NCI-H524 (cell line): ENCODE data around the gene PYURF.

Experiments used
- DNase-seq, 2 experiments: peaks; one replicate each; lab custom pipeline; 2025; lab: John Stamatoyannopoulos, UW

The PYURF gene

DNA sequence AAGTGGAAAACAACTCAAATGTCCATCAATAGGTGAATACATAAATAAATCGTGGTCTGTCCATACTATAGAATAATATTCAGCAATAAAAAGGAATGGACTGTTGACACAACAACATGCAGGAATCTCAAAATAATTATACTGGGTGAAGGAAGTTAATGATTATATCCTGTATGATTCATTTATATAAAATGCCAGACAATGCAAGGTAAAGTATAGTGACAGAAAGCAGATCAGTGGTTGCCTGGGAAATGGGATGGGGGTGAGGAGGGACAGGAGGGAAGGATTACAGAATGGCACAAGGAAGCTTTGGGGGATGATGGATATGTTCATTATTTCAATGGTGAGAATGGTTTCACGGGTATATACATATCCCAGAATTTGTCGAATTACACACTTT lies 12.3 kb downstream of the PYURF start:
- no peak for DNase-seq

DNA sequence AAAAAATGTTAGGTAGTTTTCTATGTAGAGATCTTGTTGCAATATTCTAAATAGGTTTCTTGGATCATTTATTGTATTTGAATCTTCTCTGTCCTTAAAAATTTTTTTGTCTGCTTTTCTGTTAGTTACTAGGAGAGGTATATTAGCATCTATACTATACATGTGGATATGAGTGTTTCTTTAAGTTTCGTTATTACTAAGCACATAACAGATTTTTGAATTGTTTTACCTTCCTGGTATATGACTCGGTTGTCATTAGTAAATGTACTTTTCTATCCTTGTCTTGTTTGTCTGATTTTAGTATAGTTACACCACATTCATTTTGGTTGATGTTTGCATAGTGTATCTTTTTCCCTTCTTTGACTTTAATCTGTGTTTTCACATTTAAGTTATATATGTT lies 20.2 kb downstream of the PYURF start:
- DNase-seq: no peak

DNA sequence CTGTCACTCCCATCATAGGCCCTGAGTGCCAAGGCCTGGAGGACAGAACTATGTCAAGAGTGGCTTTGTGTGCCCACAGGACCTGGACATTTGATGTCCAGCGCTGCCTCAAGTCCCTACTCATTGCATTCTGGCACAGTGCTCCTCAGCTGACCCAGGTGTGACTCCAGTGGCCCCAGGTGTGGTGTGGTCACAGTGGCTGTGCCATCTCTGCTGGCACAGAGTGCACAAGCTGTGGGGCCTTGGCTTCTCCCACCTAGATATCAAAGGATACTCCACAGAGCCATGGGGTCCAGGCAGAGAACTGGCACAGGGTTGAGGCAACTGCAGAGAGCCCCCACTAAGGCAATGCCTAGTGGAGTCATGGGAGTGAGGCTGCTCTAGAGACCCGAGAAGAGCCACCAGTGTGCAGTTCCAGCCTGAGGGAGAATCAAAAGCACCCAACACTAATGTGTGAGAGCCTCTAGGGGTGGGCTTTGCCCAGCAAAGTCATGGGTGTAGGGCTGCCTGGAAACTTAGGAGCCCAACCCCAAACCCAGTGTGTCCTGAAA lies 25.6 kb downstream of the PYURF start:
- DNase-seq: no peak

DNA sequence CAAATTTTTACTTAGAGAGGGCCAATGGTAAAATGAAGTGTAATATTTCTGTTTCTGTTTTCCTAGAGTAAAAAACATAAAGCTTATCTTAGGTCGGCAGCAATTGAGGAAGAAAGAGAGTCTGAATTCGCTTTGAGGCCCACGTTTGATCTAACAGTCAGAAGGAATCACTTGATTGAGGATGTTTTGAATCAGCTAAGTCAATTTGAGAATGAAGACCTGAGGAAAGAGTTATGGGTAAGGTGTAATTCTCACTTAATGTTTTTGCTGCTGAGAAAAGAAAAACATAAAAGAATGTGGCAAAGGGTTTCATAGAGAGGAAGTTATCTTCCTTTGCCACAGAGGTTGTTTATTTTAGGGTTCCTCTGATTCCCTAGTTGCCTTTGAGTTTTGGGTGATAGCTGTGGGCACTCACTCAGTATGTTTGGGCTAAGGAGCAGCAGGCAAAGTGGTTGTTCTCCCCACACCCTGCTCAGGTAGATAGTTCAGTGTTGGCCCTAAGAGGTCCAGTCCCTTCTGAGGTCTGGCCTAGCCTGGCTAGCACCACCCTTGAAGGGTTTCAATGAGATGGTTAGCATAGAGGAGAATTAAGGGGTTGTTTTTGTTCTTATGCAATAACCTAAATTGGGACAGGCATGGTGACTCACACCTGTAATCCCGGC lies 34.3 kb downstream of the PYURF start:
- no peak for DNase-seq

DNA sequence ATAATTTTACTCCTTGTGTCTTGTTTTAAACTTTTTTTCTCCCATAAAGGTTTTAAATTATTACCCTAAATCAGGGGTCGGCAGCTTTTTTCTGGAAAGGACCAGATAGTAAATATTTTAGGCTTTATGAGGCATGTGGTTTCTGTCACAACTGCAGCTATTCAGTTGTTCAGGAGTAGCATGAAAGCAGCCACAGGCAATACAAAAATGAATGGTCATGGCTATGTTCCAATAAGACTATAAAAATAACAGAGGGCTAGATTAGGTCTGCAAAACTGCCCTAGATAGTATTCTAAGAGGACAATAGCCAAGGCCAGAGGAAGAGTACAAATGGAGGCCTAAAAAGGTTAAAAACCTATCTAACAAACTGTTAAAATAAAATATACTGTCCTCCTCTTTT lies 42.0 kb downstream of the PYURF start:
- DNase-seq: no peak

DNA sequence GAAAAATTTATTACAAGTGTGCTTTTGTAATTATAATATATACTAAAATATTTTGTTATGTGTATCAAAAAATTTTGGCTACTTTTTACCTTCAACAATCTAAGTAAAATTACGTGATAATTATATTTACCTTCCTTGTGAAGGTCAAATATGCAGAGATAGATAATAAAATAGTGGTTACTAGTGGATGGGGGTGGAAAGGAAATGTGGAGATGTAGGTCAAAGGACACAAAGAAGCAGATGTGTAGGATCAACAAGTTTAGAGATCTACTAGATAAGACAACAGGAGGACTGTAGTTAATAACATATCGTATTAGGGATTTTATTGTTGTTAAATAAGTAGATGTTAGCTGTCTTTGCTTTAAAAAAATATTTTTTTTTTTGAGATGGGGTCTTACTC lies 45.3 kb downstream of the PYURF start:
- no peak for DNase-seq

DNA sequence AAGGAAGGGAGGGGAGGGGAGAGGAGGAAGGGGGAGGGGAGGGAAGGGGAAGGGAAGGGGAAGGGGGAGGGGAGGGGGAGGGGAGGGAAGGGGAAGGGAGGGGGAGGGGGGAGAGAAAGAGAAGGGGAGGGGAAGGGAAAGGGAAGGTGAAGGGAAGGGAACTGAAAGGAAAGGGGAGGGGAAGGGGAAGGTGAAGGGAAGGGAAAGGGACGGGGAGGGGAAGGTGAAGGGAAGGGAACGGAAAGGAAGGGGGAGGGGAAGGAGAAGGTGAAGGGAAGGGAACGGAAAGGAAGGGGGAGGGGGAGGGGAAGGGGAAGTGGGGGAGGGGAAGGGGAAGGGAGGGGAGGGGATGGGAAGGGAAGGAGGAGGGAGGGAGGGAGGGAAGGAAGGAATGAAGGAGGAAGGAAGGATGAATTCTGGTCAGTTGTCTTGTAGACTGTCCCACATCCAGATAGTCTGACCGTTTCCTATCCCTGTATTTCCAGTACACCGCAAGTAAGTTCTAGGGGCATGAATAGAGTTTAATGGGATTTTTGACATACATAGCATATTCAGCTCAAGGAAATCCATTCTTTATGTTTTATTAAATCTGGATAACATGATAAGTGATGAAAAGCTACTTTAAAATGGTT lies 46.2 kb downstream of the PYURF start:
- no peak for DNase-seq
